Nephron (organoid): ENCODE results near the gene P2RX3.
"Not testable (repeated sequence)": the region's sequence is repeated elsewhere in the genome, so short reads cannot be mapped to it uniquely, and the experiment has no call there.

Experiments
- H3K27ac Mint-ChIP-seq, 3 experiments: 2 replicates each; pipeline ENCODE4 v1.8.0; 2020; ENCODE audit warnings: mixed read lengths in 3 of 3, mild to moderate bottlenecking in 2 of 3, moderate library complexity in 1 of 3
- H3K27me3 Mint-ChIP-seq: 2 replicates; pipeline ENCODE4 v1.8.0; 2021; ENCODE audit warnings: low read depth, mild to moderate bottlenecking, moderate library complexity, mixed read lengths
- H3K36me3 Mint-ChIP-seq: 2 replicates; pipeline ENCODE4 v1.8.0; 2020; ENCODE audit warnings: low read depth, mixed read lengths
- H3K4me1 Mint-ChIP-seq: 2 replicates; pipeline ENCODE4 v1.8.0; 2020; ENCODE audit warnings: mixed read lengths
- H3K4me3 Mint-ChIP-seq, 3 experiments: 2 replicates each; pipeline ENCODE4 v1.8.0; 2020; ENCODE audit warnings: mild to moderate bottlenecking in 3 of 3, mixed read lengths in 3 of 3, moderate library complexity in 2 of 3
- H3K9me3 Mint-ChIP-seq: 2 replicates; pipeline ENCODE4 v1.8.0; 2020; ENCODE audit warnings: mixed read lengths
- TF ChIP-seq, protein P1 (sequence below), 3 experiments: fragments of 200-600 bp; sonication (generic); IDR thresholded peaks; one replicate each; pipeline ENCODE4 v1.5.0; 2021; ENCODE audit warnings: antibody characterized with exemption in 3 of 3; ENCODE audit not compliant: unreplicated experiment in 3 of 3

The P2RX3 gene

DNA sequence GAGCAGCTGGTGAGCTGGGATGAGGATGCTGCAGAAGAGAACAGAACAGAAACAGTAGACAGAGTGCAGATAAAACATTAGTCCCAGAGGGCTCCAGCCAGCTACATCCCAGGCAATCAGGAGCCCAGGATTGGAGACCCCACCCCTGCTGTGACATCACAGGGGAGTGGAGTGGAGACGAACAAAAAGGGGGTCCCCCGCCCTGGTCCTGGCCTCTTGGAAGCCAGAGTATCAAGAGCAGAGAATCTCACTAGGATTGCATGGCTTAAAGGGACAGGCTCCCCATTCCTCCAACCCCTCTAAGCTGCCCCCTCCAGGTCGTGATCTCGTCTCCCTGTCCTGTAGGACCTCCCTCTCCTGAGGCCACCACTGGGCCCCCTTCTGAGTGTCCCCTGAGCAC lies at the start of gene P2RX3:
Gene P2RX3 (plus strand): TSS at position 211 of the 400 bp plus-strand sequence. CDS start 199 bp downstream, outside the sequence.
- Mint-ChIP-seq H3K4me3 (peak within 1 kb of the TSS; percentile 33 to 79 (median 71)), H3K4me1 (peaks cover 71% of the 10 kb centered on the region), H3K36me3 (peaks cover 8% of the 10 kb centered on the region), H3K9me3 (no peaks in the 10 kb centered on the region), H3K27ac (peak within 1 kb of the TSS; percentile 80 to 90 (median 89)), H3K27me3 (no peaks in the 10 kb centered on the region)
- TF ChIP-seq, protein P1, sequence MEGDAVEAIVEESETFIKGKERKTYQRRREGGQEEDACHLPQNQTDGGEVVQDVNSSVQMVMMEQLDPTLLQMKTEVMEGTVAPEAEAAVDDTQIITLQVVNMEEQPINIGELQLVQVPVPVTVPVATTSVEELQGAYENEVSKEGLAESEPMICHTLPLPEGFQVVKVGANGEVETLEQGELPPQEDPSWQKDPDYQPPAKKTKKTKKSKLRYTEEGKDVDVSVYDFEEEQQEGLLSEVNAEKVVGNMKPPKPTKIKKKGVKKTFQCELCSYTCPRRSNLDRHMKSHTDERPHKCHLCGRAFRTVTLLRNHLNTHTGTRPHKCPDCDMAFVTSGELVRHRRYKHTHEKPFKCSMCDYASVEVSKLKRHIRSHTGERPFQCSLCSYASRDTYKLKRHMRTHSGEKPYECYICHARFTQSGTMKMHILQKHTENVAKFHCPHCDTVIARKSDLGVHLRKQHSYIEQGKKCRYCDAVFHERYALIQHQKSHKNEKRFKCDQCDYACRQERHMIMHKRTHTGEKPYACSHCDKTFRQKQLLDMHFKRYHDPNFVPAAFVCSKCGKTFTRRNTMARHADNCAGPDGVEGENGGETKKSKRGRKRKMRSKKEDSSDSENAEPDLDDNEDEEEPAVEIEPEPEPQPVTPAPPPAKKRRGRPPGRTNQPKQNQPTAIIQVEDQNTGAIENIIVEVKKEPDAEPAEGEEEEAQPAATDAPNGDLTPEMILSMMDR (IDR thresholded peaks at IDR 0.05; ENCODE audit: unreplicated experiment in 3 of 3) = no peak

DNA sequence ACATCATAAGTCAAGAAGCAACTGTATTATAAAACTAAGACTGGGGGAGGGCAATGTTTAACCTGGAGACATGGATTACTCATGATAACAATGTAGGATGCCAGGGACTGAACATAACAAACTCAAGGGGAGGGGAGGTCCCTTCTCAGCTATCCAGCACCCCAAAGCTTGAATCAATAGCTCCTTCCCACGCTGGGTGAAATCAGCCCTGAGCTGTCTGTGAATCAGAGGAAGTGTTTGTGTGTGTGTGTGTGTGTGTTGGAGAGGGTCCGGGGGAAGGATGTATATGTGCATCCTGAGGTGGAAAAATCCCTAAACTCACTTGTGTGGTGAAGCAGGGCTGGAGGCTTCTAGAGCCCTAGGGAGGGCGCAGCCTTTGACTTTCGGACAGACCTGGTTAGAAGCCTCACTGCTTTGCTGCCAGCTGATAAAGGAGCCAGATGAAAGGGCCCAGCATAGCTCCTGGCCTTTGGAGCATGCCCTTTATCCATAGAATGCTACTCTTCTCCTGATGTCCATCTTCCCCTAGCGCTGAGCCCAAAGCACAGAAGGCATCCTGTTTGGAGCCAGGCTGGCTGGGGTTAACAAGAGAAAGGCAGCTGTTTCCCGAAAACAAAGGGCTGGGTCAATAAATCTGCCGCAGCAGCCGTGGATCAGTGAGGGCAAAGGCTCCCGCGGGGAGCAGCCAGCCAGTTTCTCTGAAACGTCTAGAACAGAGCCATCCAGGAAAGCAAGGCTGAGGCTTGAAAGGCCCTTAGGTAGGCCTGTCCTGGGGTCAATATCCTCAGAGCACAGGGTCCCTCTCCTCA lies 49.2 kb upstream of the P2RX3 start:
- Mint-ChIP-seq H3K4me3 (no peak overlapping the region), H3K27me3 (peaks cover 12% of the 10 kb centered on the region), H3K4me1 (peaks cover 54% of the 10 kb centered on the region), H3K36me3 (no peaks in the 10 kb centered on the region), H3K9me3 (no peaks in the 10 kb centered on the region), H3K27ac (peak overlapping the region; percentile 51 to 70 (median 56))
- TF ChIP-seq, protein P1 (IDR thresholded peaks at IDR 0.05; ENCODE audit: unreplicated experiment in 3 of 3) = no peak

DNA sequence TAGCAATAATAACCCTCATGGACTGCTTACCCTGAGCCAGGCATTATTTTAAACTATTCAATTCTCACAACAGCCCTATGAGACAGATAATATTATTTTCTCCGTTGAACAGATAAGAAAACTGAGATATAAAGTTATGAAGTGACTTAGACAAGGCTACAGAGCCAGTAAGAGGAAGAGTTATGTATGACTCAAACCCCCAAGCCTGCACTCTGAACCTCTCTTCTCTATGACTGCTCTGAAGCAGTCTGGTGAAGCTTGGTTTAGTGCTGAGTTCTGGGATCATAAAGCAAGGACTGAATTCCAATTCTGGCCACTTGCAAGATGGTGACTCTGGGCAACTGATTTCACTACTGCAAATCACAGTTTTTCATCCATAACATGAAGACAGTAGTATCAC lies 47.9 kb upstream of the P2RX3 start:
- Mint-ChIP-seq H3K9me3 (no peaks in the 10 kb centered on the region), H3K27me3 (peaks cover 12% of the 10 kb centered on the region), H3K27ac (peak overlapping the region; percentile 16 to 70 (median 51)), H3K36me3 (no peaks in the 10 kb centered on the region), H3K4me3 (no peak overlapping the region), H3K4me1 (peaks cover 54% of the 10 kb centered on the region)
- TF ChIP-seq, protein P1 (IDR thresholded peaks at IDR 0.05; ENCODE audit: unreplicated experiment in 3 of 3) = no peak

DNA sequence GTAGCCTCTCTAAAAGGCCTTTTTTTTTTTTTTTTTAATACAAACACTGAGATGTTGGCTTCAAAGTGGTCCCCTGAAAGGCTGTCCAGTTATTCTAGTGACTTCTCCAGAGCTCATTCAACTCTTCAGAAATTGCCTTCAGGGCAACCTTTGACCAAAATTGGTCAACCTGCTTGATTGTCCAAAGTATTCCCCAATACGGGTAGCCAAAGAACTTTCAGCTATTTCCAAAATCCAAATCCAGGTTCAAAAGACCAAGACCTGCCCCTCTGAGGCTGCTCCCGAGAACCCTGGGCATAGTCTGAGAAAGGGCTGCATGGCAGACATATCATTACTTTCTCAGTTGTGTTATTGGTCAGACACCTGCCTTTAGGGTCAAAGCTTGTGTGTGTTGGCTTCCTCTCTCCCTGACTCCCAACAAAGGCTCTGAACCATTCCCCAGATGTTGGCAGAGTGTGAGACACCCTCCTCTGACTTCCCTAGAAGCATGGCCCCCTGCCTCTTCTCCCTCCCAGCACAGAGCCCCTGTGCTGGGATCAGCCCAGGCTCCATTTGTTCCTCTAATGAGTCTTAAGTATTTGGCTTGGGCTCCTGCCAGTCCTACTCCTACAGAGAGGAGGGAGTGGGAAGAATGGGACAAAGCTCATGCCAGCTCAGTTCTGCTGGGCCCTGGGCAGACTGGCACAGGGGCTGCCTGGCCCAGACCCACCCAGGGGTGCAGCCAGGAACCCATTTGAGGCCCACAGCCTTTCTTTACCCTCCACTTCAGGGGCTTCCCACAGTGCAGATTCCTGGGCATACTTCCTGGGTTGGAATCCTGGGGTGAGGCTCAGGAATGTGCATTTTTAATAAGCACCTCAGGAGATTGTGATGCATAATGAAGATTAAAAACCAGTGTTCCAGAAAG lies 43.7 kb upstream of the P2RX3 start:
- H3K4me1 Mint-ChIP-seq = peaks cover 39% of the 10 kb centered on the region
- peaks cover 8% of the 10 kb centered on the region for H3K27me3 Mint-ChIP-seq
- TF ChIP-seq, protein P1 (IDR thresholded peaks at IDR 0.05; ENCODE audit: unreplicated experiment in 3 of 3) = no peak
- H3K36me3 Mint-ChIP-seq = peaks cover 34% of the 10 kb centered on the region
- peak overlapping the region; percentile 74 to 88 (median 76) for H3K27ac Mint-ChIP-seq
- H3K9me3 Mint-ChIP-seq = peaks cover 21% of the 10 kb centered on the region
- peak overlapping the region; percentile 7 to 56 (median 50) for H3K4me3 Mint-ChIP-seq

DNA sequence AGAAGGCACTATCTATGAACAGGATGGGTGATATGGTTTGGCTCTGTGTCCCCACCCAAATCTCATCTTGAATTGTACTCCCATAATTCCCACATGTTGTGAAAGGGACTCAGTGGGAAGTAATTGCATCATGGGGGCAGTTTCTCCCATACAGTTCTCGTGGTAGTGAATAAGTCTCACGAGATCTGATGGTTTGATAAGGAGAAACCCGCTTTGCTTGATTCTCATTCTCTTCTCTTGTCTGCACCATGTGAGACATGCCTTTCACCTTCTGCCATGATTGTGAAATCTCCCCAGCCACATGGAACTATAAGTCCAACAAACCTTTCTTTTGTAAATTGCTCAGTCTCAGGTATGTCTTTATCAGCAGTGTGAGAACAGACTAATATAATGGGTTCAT lies 41.9 kb upstream of the P2RX3 start:
- not testable (repeated sequence) for H3K27me3 Mint-ChIP-seq, H3K4me3 Mint-ChIP-seq, H3K27ac Mint-ChIP-seq
- Mint-ChIP-seq H3K9me3 (peaks cover 23% of the 10 kb centered on the region), H3K4me1 (peaks cover 25% of the 10 kb centered on the region), H3K36me3 (peaks cover 51% of the 10 kb centered on the region)

DNA sequence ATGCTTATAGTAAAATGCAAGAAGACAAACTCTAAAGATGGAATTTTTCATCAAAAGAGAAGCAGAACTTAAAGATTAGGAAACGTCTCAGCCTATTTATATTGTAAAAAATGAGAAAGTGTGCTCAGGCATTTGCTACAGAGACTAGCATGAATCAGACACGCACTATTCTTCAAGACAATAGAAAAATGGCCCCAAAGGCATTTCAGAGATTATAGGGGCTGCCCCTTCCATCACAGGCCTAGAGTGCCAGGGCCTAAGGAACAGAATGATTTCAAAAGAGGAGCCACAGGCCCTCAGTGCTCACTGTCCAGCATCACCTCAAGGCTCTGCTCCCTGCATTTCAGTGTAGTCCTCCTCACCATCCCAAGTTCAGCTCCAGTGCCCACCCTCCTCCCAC lies 40.9 kb upstream of the P2RX3 start:
- Mint-ChIP-seq H3K27ac (no peak overlapping the region), H3K36me3 (peaks cover 61% of the 10 kb centered on the region)

More for the DNA sequence above, 40.9 kb upstream of the P2RX3 start:
- Mint-ChIP-seq H3K9me3 (peaks cover 23% of the 10 kb centered on the region), H3K4me3 (no peak overlapping the region), H3K27me3 (peaks cover 8% of the 10 kb centered on the region), H3K4me1 (peaks cover 16% of the 10 kb centered on the region)
- TF ChIP-seq, protein P1 (IDR thresholded peaks at IDR 0.05; ENCODE audit: unreplicated experiment in 3 of 3) = no peak
